Measurements from ENCODE around the gene TOX2. TPM values are rescaled to one million over a fixed set of nuclear protein-coding genes. Genes with fewer than 3 reads are reported as not detected.

Gene TOX2
- total and polyA plus RNA-seq, 2 of the 8 experiments (the other 6 are each of a cell fraction or from before 2014, with no cell fraction given): 1.8 to 3.4 TPM

DNA sequence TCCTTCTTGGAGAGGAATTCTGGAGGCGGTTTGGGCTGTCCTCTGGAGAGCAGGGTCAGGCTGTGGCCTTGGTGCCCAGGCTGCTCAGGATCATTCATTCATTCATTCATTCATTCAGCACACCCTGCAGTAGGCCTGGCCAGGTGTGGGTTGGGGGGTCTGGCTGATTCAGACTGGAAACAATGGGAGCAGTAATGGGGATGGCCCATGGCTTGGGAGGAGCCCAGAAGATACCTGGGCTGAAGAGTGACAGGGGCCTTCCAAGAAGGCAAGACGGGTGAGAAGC lies 31.5 kb downstream of the TOX2 start:
- Histone ChIP-seq H2AFZ (ENCODE audit: low read length) (no peak overlapping the region), H4K8ac (ENCODE audit: extremely low read depth, insufficient read depth, low read length) (no peak overlapping the region), H3K79me2 (ENCODE audit: control insufficient read depth in 1 of 2, insufficient read depth in 2 of 2, low read length in 2 of 2) (no peaks in the 10 kb centered on the region), H3K9me3 (ENCODE audit: insufficient read depth in 2 of 2, low read depth in 1 of 2, low read length in 1 of 2) (no peaks in the 10 kb centered on the region), H3K4me1 (replicated peaks in 1 of 4; ENCODE audit: control insufficient read depth in 3 of 4, insufficient read depth in 4 of 4, low read length in 3 of 4) (peaks cover 0 to 3% (median 0%) of the 10 kb centered on the region in 4 experiments; a peak in 4 of 7 replicates), H3K14ac (ENCODE audit: insufficient read length) (no peak overlapping the region), H3K4ac (replicated peaks; ENCODE audit: insufficient read length, low read depth, low read length) (no peak overlapping the region), H2BK20ac (ENCODE audit: low read length) (no peak overlapping the region), H3K36me3 (ENCODE audit: control insufficient read depth in 2 of 4, insufficient read depth in 4 of 4, low read length in 3 of 4) (no peaks in the 10 kb centered on the region), H2AK5ac (ENCODE audit: low read depth, low read length) (no peak overlapping the region), H3K23ac (ENCODE audit: insufficient read length) (no peak overlapping the region), H3K79me1 (ENCODE audit: low read depth, low read length) (no peaks in the 10 kb centered on the region), H2BK15ac (ENCODE audit: low read length) (no peak overlapping the region), H2BK12ac (ENCODE audit: low read depth, low read length) (no peak overlapping the region), H2BK5ac (ENCODE audit: low read depth, low read length) (no peak overlapping the region), H4K5ac (ENCODE audit: insufficient read length, low read depth, low read length) (no peak overlapping the region), H4K91ac (replicated peaks; ENCODE audit: insufficient read length, low read length) (no peak overlapping the region), H3K4me2 (ENCODE audit: insufficient read depth in 1 of 2, low read depth in 2 of 2, low read length in 2 of 2) (no peak overlapping the region), H3K4me3 (ENCODE audit: extremely low read depth in 1 of 4, insufficient read depth in 2 of 4, low read depth in 3 of 4, low read length in 4 of 4) (no peak overlapping the region), H3K56ac (replicated peaks; ENCODE audit: insufficient read length, low read depth, low read length) (no peak overlapping the region), H3K18ac (ENCODE audit: extremely low read depth, low read length) (no peak overlapping the region), H3K23me2 (ENCODE audit: low read depth, low read length) (no peaks in the 10 kb centered on the region), H3K27ac (ENCODE audit: low read depth, low read length) (no peak overlapping the region), H4K20me1 (replicated peaks in 1 of 2; ENCODE audit: control insufficient read depth in 1 of 2, insufficient read depth in 2 of 2, low read length in 2 of 2) (no peaks in the 10 kb centered on the region), H3K27me3 (replicated peaks in 1 of 4; ENCODE audit: control insufficient read depth in 3 of 4, extremely low read depth in 1 of 4, insufficient read depth in 3 of 4, low read length in 3 of 4) (no peaks in the 10 kb centered on the region), H2BK120ac (replicated peaks; ENCODE audit: low read depth, low read length) (no peak overlapping the region), H3K9ac (replicated peaks in 1 of 4; ENCODE audit: extremely low read depth in 1 of 4, low read depth in 3 of 4, low read length in 3 of 4) (no peak overlapping the region)
- ChIA-PET CTCF (ENCODE audit: partially characterized antibody) (no interaction called here), POLR2A (ENCODE audit: partially characterized antibody) (no interaction called here)
- WGBS, 2 experiments (ENCODE audit: extremely low coverage in 1 of 2, insufficient coverage in 1 of 2, insufficient read length in 1 of 2, insufficient replicate concordance in 2 of 2, low coverage in 1 of 2, low lambda C conversion rate in 2 of 2, missing lambda C conversion rate in 1 of 2): 82% methylated on average over 2 of the region's 2 CpGs; no CpG with 5 or more reads in 1 of the 2 experiments
- DNase-seq (ENCODE audit: low read depth in 1 of 2, low spot score in 2 of 2): no peak
- no peak for FAIRE-seq
- TF ChIP-seq KDM1A (IDR thresholded peaks at IDR 0.05; ENCODE audit: borderline replicate concordance, low read length) (no peak), RNF2 (IDR thresholded peaks at IDR 0.05; ENCODE audit: borderline replicate concordance, low read depth, low read length, missing control alignments, poor library complexity, severe bottlenecking) (no peak), ASH2L (IDR thresholded peaks at IDR 0.05; ENCODE audit: low read length) (no peak), SP1 (IDR thresholded peaks at IDR 0.05; ENCODE audit: low read depth, low read length) (no peak), PHF8 (conservative IDR thresholded peaks at IDR 0.05; ENCODE audit: low read depth, low read length) (no peak), TBP (IDR thresholded peaks at IDR 0.05; ENCODE audit: low read depth, low read length) (no peak), SRF (IDR thresholded peaks at IDR 0.05; ENCODE audit: low read depth, low read length) (no peak), YY1 (IDR thresholded peaks at IDR 0.05; ENCODE audit: low read depth, low read length) (no peak), RXRA (IDR thresholded peaks at IDR 0.05; ENCODE audit: insufficient read depth, low read depth, low read length) (no peak), RBBP5 (IDR thresholded peaks at IDR 0.05; ENCODE audit: borderline replicate concordance, low read depth, low read length) (no peak), BRCA1 (IDR thresholded peaks at IDR 0.05; ENCODE audit: low read depth, low read length) (no peak), HDAC6 (IDR thresholded peaks at IDR 0.05; ENCODE audit: low read depth, low read length) (no peak), SAP30 (IDR thresholded peaks at IDR 0.05; ENCODE audit: insufficient read depth, insufficient replicate concordance, low read length) (no peak), CHD1 (IDR thresholded peaks at IDR 0.05; ENCODE audit: low read depth, low read length) (no peak)
- TF ChIP-seq, protein P1, sequence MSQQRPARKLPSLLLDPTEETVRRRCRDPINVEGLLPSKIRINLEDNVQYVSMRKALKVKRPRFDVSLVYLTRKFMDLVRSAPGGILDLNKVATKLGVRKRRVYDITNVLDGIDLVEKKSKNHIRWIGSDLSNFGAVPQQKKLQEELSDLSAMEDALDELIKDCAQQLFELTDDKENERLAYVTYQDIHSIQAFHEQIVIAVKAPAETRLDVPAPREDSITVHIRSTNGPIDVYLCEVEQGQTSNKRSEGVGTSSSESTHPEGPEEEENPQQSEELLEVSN (IDR thresholded peaks at IDR 0.05): no peak

All from H1 (cell line).